ENCODE measurements around the gene ECT2L. TPM values are rescaled to one million over a fixed set of nuclear protein-coding genes. Genes with fewer than 3 reads are reported as not detected.

ECT2L gene
- total RNA-seq, 2 donors from 2014 or later: not detected

GRCh38 chr6:138944412-138944811 lies 148.5 kb downstream of the ECT2L start:
- no peak overlapping the region for H3K4me3 Mint-ChIP-seq
- H3K27me3 Mint-ChIP-seq (ENCODE audit: insufficient read depth): no peaks in the 10 kb centered on the region
- H3K9me3 Mint-ChIP-seq: no peaks in the 10 kb centered on the region
- peaks cover 24% of the 10 kb centered on the region for H3K4me1 Mint-ChIP-seq
- no peak overlapping the region for H3K4me3 ChIP-seq (ENCODE audit: low read length)
- peaks cover 5% of the 10 kb centered on the region for H3K4me1 ChIP-seq (ENCODE audit: control insufficient read depth, insufficient read depth, low read length)
- peak overlapping the region; percentile 64 for H3K27ac Mint-ChIP-seq
- no peak overlapping the region for H3K9ac ChIP-seq (ENCODE audit: extremely low read depth, low read length, poor library complexity, severe bottlenecking)
- H3K27ac ChIP-seq (ENCODE audit: low read depth, low read length): no peak overlapping the region
- no peaks in the 10 kb centered on the region for H3K9me3 ChIP-seq (ENCODE audit: control insufficient read depth, low read length)
- H3K36me3 Mint-ChIP-seq (ENCODE audit: low read depth): peaks cover 24% of the 10 kb centered on the region
- peaks cover 44% of the 10 kb centered on the region for H3K36me3 ChIP-seq (ENCODE audit: control insufficient read depth, insufficient read depth, low read length)
- no peak for DNase-seq
- WGBS, 2 experiments (ENCODE audit: insufficient coverage in 1 of 2, insufficient read length in 1 of 2): 88% methylated on average over 1 of the region's 1 CpG; no CpG with 5 or more reads in 1 of the 2 experiments
- no peaks in the 10 kb centered on the region for H3K27me3 ChIP-seq (ENCODE audit: control insufficient read depth, insufficient read depth, low read length, poor library complexity, severe bottlenecking)
- TF ChIP-seq CTCF (conservative IDR thresholded peaks at IDR 0.05): no peak

- H3K27ac ChIP-seq (ENCODE audit: low read depth, low read length): no peak overlapping the region
- WGBS, 2 experiments (ENCODE audit: insufficient coverage in 1 of 2, insufficient read length in 1 of 2): 94 to 96% methylated on average over 3 to 5 of the region's 5 CpGs
- DNase-seq: peak; percentile 56
- H3K36me3 Mint-ChIP-seq (ENCODE audit: low read depth): peaks cover 18% of the 10 kb centered on the region
- peaks cover 37% of the 10 kb centered on the region for H3K36me3 ChIP-seq (ENCODE audit: control insufficient read depth, insufficient read depth, low read length)
- no peaks in the 10 kb centered on the region for H3K9me3 Mint-ChIP-seq
- no peak overlapping the region for H3K27ac Mint-ChIP-seq
- no peak overlapping the region for H3K9ac ChIP-seq (ENCODE audit: extremely low read depth, low read length, poor library complexity, severe bottlenecking)
- H3K27me3 Mint-ChIP-seq (ENCODE audit: insufficient read depth): no peaks in the 10 kb centered on the region
- TF ChIP-seq CTCF (conservative IDR thresholded peaks at IDR 0.05): peak; percentile 69
- no peaks in the 10 kb centered on the region for H3K9me3 ChIP-seq (ENCODE audit: control insufficient read depth, low read length)
- no peak overlapping the region for H3K4me3 ChIP-seq (ENCODE audit: low read length)
- peaks cover 5% of the 10 kb centered on the region for H3K4me1 ChIP-seq (ENCODE audit: control insufficient read depth, insufficient read depth, low read length)
- no peak overlapping the region for H3K4me3 Mint-ChIP-seq
- peaks cover 25% of the 10 kb centered on the region for H3K4me1 Mint-ChIP-seq
- no peaks in the 10 kb centered on the region for H3K27me3 ChIP-seq (ENCODE audit: control insufficient read depth, insufficient read depth, low read length, poor library complexity, severe bottlenecking)
These were observed 149.5 kb downstream of the ECT2L start for GRCh38 chr6:138945354-138945753.

GRCh38 chr6:138948004-138948403 lies 152.1 kb downstream of the ECT2L start:
- DNase-seq: no peak
- no peak for TF ChIP-seq CTCF (conservative IDR thresholded peaks at IDR 0.05)
- no peak overlapping the region for H3K4me3 ChIP-seq (ENCODE audit: low read length)
- WGBS, 2 experiments (ENCODE audit: insufficient coverage in 1 of 2, insufficient read length in 1 of 2): 100% methylated on average over 2 of the region's 2 CpGs; no CpG with 5 or more reads in 1 of the 2 experiments
- H3K9me3 ChIP-seq (ENCODE audit: control insufficient read depth, low read length): no peaks in the 10 kb centered on the region
- no peaks in the 10 kb centered on the region for H3K9me3 Mint-ChIP-seq
- H3K36me3 ChIP-seq (ENCODE audit: control insufficient read depth, insufficient read depth, low read length): peaks cover 24% of the 10 kb centered on the region
- H3K27ac ChIP-seq (ENCODE audit: low read depth, low read length): no peak overlapping the region
- H3K9ac ChIP-seq (ENCODE audit: extremely low read depth, low read length, poor library complexity, severe bottlenecking): no peak overlapping the region
- H3K4me1 Mint-ChIP-seq: peaks cover 25% of the 10 kb centered on the region
- H3K27ac Mint-ChIP-seq: no peak overlapping the region
- no peaks in the 10 kb centered on the region for H3K27me3 Mint-ChIP-seq (ENCODE audit: insufficient read depth)
- H3K4me1 ChIP-seq (ENCODE audit: control insufficient read depth, insufficient read depth, low read length): peaks cover 5% of the 10 kb centered on the region
- H3K36me3 Mint-ChIP-seq (ENCODE audit: low read depth): peaks cover 13% of the 10 kb centered on the region
- H3K4me3 Mint-ChIP-seq: no peak overlapping the region
- H3K27me3 ChIP-seq (ENCODE audit: control insufficient read depth, insufficient read depth, low read length, poor library complexity, severe bottlenecking): no peaks in the 10 kb centered on the region
